IMR-90 (cell line): ENCODE measurements around the gene MRPS22. TPM values are rescaled to one million over a fixed set of nuclear protein-coding genes. Genes with fewer than 3 reads are reported as not detected.
A peak's percentile ranks its signal among the peaks of the same experiment; 100 is the strongest.

ENCODE experiments used
- ATAC-seq: fragments of 200-7000 bp; cut with Tn5 transposase; 2 replicates; pipeline ENCODE4 v1.9.1; 2020; ENCODE audit warnings: low read depth, mild to moderate bottlenecking, moderate library complexity
- BruUV-seq: library from RNA; stranded (reverse); fragments of 400-500 nt; replicated peaks from 2 replicates; lab custom pipeline; 2021; lab: Mats Ljungman, UMichigan
- CTCF ChIA-PET: fragments of 300-600 bp; formaldehyde crosslinking; extraction: SDS; loops from one replicate; lab custom pipeline; 2021; ENCODE audit warnings: antibody characterized with exemption; lab: Yijun Ruan, JAX
- POLR2A ChIA-PET: fragments of 300-600 bp; sonication (Branson Sonifier 250); formaldehyde crosslinking; loops from one replicate; lab custom pipeline; 2022; ENCODE audit warnings: antibody characterized with exemption; ENCODE audit not compliant: unreplicated experiment; lab: Charles Lee
- DNase-seq: peaks from one replicate; pipeline ENCODE4 v3.0.0; 2013
- H2AFZ ChIP-seq: replicated peaks from 2 replicates; pipeline ENCODE3; 2013; ENCODE audit warnings: low read length, mild to moderate bottlenecking; ENCODE audit not compliant: poor library complexity
- H2AK5ac ChIP-seq: 2 replicates; pipeline ENCODE4 v1.6.1; 2013; ENCODE audit warnings: low read depth, low read length, inconsistent platforms
- H2AK9ac ChIP-seq: replicated peaks from 2 replicates; pipeline ENCODE3; 2013; ENCODE audit warnings: mild to moderate bottlenecking, low read depth, low read length, moderate library complexity; ENCODE audit not compliant: poor library complexity
- H2BK120ac ChIP-seq: 2 replicates; pipeline ENCODE4 v1.6.1; 2013; ENCODE audit warnings: low read depth, low read length, inconsistent platforms
- H2BK15ac ChIP-seq: 3 replicates; pipeline ENCODE4 v1.6.1; 2013; ENCODE audit warnings: low read depth, low read length, inconsistent platforms
- H2BK20ac ChIP-seq: 2 replicates; pipeline ENCODE4 v1.6.1; 2013; ENCODE audit warnings: low read depth, mild to moderate bottlenecking, inconsistent platforms, low read length, moderate library complexity
- H2BK5ac ChIP-seq: 2 replicates; pipeline ENCODE4 v1.6.1; 2013; ENCODE audit warnings: mild to moderate bottlenecking, low read depth, low read length, inconsistent platforms; ENCODE audit not compliant: poor library complexity, severe bottlenecking
- H3K14ac ChIP-seq: replicated peaks from 2 replicates; pipeline ENCODE4 v1.6.1; 2013; ENCODE audit warnings: low read depth, low read length, inconsistent platforms
- H3K18ac ChIP-seq: 2 replicates; pipeline ENCODE4 v1.6.1; 2013; ENCODE audit warnings: low read depth, low read length, control low read depth
- H3K23ac ChIP-seq: 2 replicates; pipeline ENCODE4 v1.6.1; 2013; ENCODE audit warnings: low read depth, low read length, inconsistent platforms
- H3K27ac ChIP-seq: 2 replicates; pipeline ENCODE4 v1.5.1; 2013; ENCODE audit warnings: mild to moderate bottlenecking, control low read depth, low read length; ENCODE audit not compliant: insufficient read depth
- H3K27me3 ChIP-seq: 2 replicates; pipeline ENCODE4 v1.6.1; 2013; ENCODE audit warnings: low read length; ENCODE audit not compliant: control insufficient read depth, insufficient read depth
- H3K36me3 ChIP-seq: 2 replicates; pipeline ENCODE4 v1.6.1; 2013; ENCODE audit warnings: low read length, mixed read lengths; ENCODE audit not compliant: control insufficient read depth, insufficient read depth
- H3K4ac ChIP-seq: 2 replicates; pipeline ENCODE4 v1.6.1; 2013; ENCODE audit warnings: low read depth, low read length, inconsistent platforms
- H3K4me1 ChIP-seq: 2 replicates; pipeline ENCODE4 v1.6.1; 2013; ENCODE audit warnings: low read length, mixed read lengths; ENCODE audit not compliant: control insufficient read depth, insufficient read depth
- H3K4me2 ChIP-seq: 2 replicates; pipeline ENCODE4 v1.6.1; 2013; ENCODE audit warnings: low read depth, mild to moderate bottlenecking, control low read depth, low read length, moderate library complexity
- H3K4me3 ChIP-seq: 2 replicates; pipeline ENCODE4 v1.5.1; 2013; ENCODE audit warnings: low read depth, mild to moderate bottlenecking, control low read depth, low read length, moderate library complexity; ENCODE audit not compliant: insufficient read depth
- H3K56ac ChIP-seq: 2 replicates; pipeline ENCODE4 v1.6.1; 2013; ENCODE audit warnings: low read length, inconsistent platforms; ENCODE audit not compliant: insufficient read depth; ENCODE audit errors: extremely low read depth
- H3K79me1 ChIP-seq, 2 experiments: 2 replicates each; pipeline ENCODE4 v1.6.1; 2013; ENCODE audit warnings: low read length in 2 of 2, inconsistent platforms in 1 of 2, low read depth in 1 of 2
- H3K9ac ChIP-seq: 2 replicates; pipeline ENCODE4 v1.6.1; 2013; ENCODE audit warnings: low read depth, low read length, control low read depth
- H3K9me1 ChIP-seq: 2 replicates; pipeline ENCODE4 v1.6.1; 2013; ENCODE audit warnings: low read length, inconsistent platforms; ENCODE audit not compliant: insufficient read depth
- H3K9me3 ChIP-seq: 2 replicates; pipeline ENCODE4 v1.6.1; 2013; ENCODE audit warnings: low read length; ENCODE audit not compliant: control insufficient read depth, insufficient read depth
- H4K20me1 ChIP-seq: 2 replicates; pipeline ENCODE4 v1.6.1; 2013; ENCODE audit warnings: low read length, inconsistent platforms; ENCODE audit not compliant: insufficient read depth
- H4K5ac ChIP-seq: 2 replicates; pipeline ENCODE4 v1.6.1; 2013; ENCODE audit warnings: mild to moderate bottlenecking, low read depth, low read length, control low read depth
- H4K8ac ChIP-seq, 2 experiments: 2 replicates each; pipeline ENCODE4 v1.6.1; 2013; ENCODE audit warnings: low read depth in 2 of 2, low read length in 2 of 2, control low read depth in 1 of 2, inconsistent platforms in 1 of 2
- H4K91ac ChIP-seq: 2 replicates; pipeline ENCODE4 v1.6.1; 2013; ENCODE audit warnings: low read depth, low read length, inconsistent platforms; ENCODE audit not compliant: insufficient read depth
- BHLHE40 ChIP-seq: fragments of 150-350 bp; IDR thresholded peaks from 2 replicates; pipeline ENCODE4 v1.6.1; 2016; ENCODE audit warnings: mild to moderate bottlenecking, low read depth, low read length
- CEBPB ChIP-seq: IDR thresholded peaks from 2 replicates; pipeline ENCODE4 v1.6.1; 2012; ENCODE audit warnings: low read depth, low read length, improper control_type of control experiment
- CHD1 ChIP-seq: IDR thresholded peaks from 2 replicates; pipeline ENCODE4 v1.6.1; 2012; ENCODE audit warnings: low read depth, low read length, improper control_type of control experiment
- CTCF ChIP-seq: conservative IDR thresholded peaks from 2 replicates; pipeline ENCODE4 v1.5.1; 2012; ENCODE audit warnings: mild to moderate bottlenecking, low read depth, low read length, improper control_type of control experiment
- ELK1 ChIP-seq: fragments of 150-350 bp; IDR thresholded peaks from 2 replicates; pipeline ENCODE4 v1.6.1; 2016; ENCODE audit warnings: low read depth, mild to moderate bottlenecking, low read length, moderate library complexity, borderline replicate concordance
- FOS ChIP-seq: fragments of 150-350 bp; IDR thresholded peaks from 2 replicates; pipeline ENCODE4 v1.6.1; 2016; ENCODE audit warnings: low read depth, low read length
- MAFK ChIP-seq: IDR thresholded peaks from 2 replicates; pipeline ENCODE4 v1.6.1; 2012; ENCODE audit warnings: low read depth, low read length, improper control_type of control experiment
- MAZ ChIP-seq: IDR thresholded peaks from 2 replicates; pipeline ENCODE4 v1.6.1; 2012; ENCODE audit warnings: low read depth, mild to moderate bottlenecking, low read length, improper control_type of control experiment, moderate library complexity, borderline replicate concordance
- MXI1 ChIP-seq: IDR thresholded peaks from 2 replicates; pipeline ENCODE4 v1.6.1; 2012; ENCODE audit warnings: low read depth, mild to moderate bottlenecking, low read length, moderate library complexity, borderline replicate concordance
- POLR2A ChIP-seq: IDR thresholded peaks from 2 replicates; pipeline ENCODE4 v1.6.1; 2012; ENCODE audit warnings: mild to moderate bottlenecking, low read depth, low read length
- RAD21 ChIP-seq: IDR thresholded peaks from 2 replicates; pipeline ENCODE4 v1.6.1; 2012; ENCODE audit warnings: low read length, improper control_type of control experiment
- RCOR1 ChIP-seq: IDR thresholded peaks from 2 replicates; pipeline ENCODE4 v1.6.1; 2012; ENCODE audit warnings: mild to moderate bottlenecking, low read length, improper control_type of control experiment; ENCODE audit not compliant: insufficient replicate concordance
- RFX5 ChIP-seq: IDR thresholded peaks from 2 replicates; pipeline ENCODE4 v1.8.0; 2012; ENCODE audit warnings: low read depth, mild to moderate bottlenecking, low read length, moderate library complexity
- SMC3 ChIP-seq: fragments of 150-350 bp; IDR thresholded peaks from 2 replicates; pipeline ENCODE4 v1.6.1; 2016; ENCODE audit warnings: low read depth, mild to moderate bottlenecking, antibody characterized with exemption, low read length, moderate library complexity
- USF2 ChIP-seq: fragments of 150-350 bp; IDR thresholded peaks from 2 replicates; pipeline ENCODE4 v1.6.1; 2017; ENCODE audit warnings: mild to moderate bottlenecking, antibody characterized with exemption, low read length, low read depth
- WGBS, 2 experiments: methylation state at CpG; one replicate each; pipeline versions ENCODE4 v1.1.5 to v1.1.7; 2013; ENCODE audit warnings: missing lambda C conversion rate in 2 of 2; ENCODE audit not compliant: insufficient read length in 1 of 2; ENCODE audit errors: extremely low coverage in 2 of 2; 5-methylcytosine and 5-hydroxymethylcytosine counted together
- dilution Hi-C: fragments of 300-500 bp; cut with HindIII; formaldehyde crosslinking; loops from one replicate; pipeline ENCODE4 v1.14.3; 2018; ENCODE audit warnings: low sequenced_read_pairs; ENCODE audit not compliant: unreplicated experiment
- in situ Hi-C: fragments of 300-500 bp; cut with MboI; formaldehyde crosslinking; loops from 3 replicates; pipeline ENCODE4 v1.14.3; 2019; ENCODE audit warnings: low sequenced_read_pairs, inconsistent platforms, mixed read lengths
- intact Hi-C: fragments of 100-400 bp; cut with micrococcal nuclease; formaldehyde crosslinking; loops from 2 replicates; pipeline ENCODE4 v1.10.0; 2022
- polyA plus RNA-seq, 3 experiments: library from polyadenylated mRNA; depleted of rRNA; stranded (reverse); fragments of >200 nt; gene quantifications; 2 replicates each; pipeline ENCODE4 v1.2.3, GENCODE V29; 2012; ENCODE audit warnings: low replicate concordance in 1 of 3
- total RNA-seq: library from RNA; depleted of rRNA; stranded (reverse); fragments of >200 nt; gene quantifications from 2 replicates; pipeline ENCODE4 v1.2.3, GENCODE V29; 2012

The MRPS22 gene
- total and polyA plus RNA-seq, 2 of the 4 experiments (the other 2 are of a cell fraction) = 54.5 to 72.4 TPM

- H3K79me1 ChIP-seq = no peaks in the 10 kb centered on the region
- peaks cover 33% of the 10 kb centered on the region for H3K9me1 ChIP-seq
- H3K27ac ChIP-seq = peak overlapping the region; percentile 85
- H2AK9ac ChIP-seq = peak overlapping the region; percentile 80
- no peaks in the 10 kb centered on the region for H3K27me3 ChIP-seq
- ChIA-PET CTCF (interaction anchor here (0.8 to 1.6 kb wide), 2 partner anchors 174 to 189 kb away, joined by 3 to 4 read pairs; no protein-coding TSS in a partner anchor), POLR2A (interaction anchor here (1.0 to 1.3 kb wide), 3 partner anchors 9 to 17 kb away, joined by 3 to 6 read pairs (median 4); no protein-coding TSS in a partner anchor)
- peak overlapping the region; percentile 98 for H2BK120ac ChIP-seq
- peak overlapping the region; percentile 55 for H2BK15ac ChIP-seq
- 100% methylated on average over 2 of the region's 6 CpGs; no CpG with 5 or more reads in 1 of the 2 experiments for WGBS, 2 experiments
- dilution Hi-C loops (no loop called here), intact Hi-C loops (no loop called here), in situ Hi-C loops (no loop called here)
- peak overlapping the region; percentile 46 for H3K14ac ChIP-seq
- H2AK5ac ChIP-seq = peak overlapping the region; percentile 94
- H3K9ac ChIP-seq = peak overlapping the region; percentile 13; the same call in 1 of the 2 replicates
- peaks cover 2% of the 10 kb centered on the region; the same call in 1 of the 2 replicates for H3K9me3 ChIP-seq
- H3K4ac ChIP-seq = peak overlapping the region; percentile 98
- peak overlapping the region; percentile 76 to 81; a peak in 3 of 4 replicates for H4K8ac ChIP-seq
- ATAC-seq (peak; percentile 2; the same call in 1 of the 2 replicates), DNase-seq (peak; percentile 46)
- peak overlapping the region; percentile 97 for H2BK20ac ChIP-seq
- no peak overlapping the region for H3K4me2 ChIP-seq
- H3K23ac ChIP-seq = peak overlapping the region; percentile 88
- BruUV-seq = no TSS peak
- peak overlapping the region; percentile 95 for H2BK5ac ChIP-seq
- H4K5ac ChIP-seq = peak overlapping the region; percentile 71
- H4K20me1 ChIP-seq = no peaks in the 10 kb centered on the region
- TF ChIP-seq MAZ = no peak
- no peak for TF ChIP-seq BHLHE40
- no peak for TF ChIP-seq FOS
- TF ChIP-seq ELK1 = no peak
- TF ChIP-seq RCOR1 = no peak
- no peak for TF ChIP-seq SMC3
- no peak for TF ChIP-seq MAFK
- no peak for TF ChIP-seq CTCF
- TF ChIP-seq CHD1 = no peak
- no peak for TF ChIP-seq USF2
- TF ChIP-seq POLR2A = no peak
- no peak for TF ChIP-seq RFX5
- TF ChIP-seq CEBPB = no peak
- no peak for TF ChIP-seq RAD21
- no peak for TF ChIP-seq MXI1
- H4K91ac ChIP-seq = peak overlapping the region; percentile 97
- no peaks in the 10 kb centered on the region for H3K36me3 ChIP-seq
- peak overlapping the region; percentile 79; the same call in 1 of the 2 replicates for H3K56ac ChIP-seq
- H3K4me1 ChIP-seq = peaks cover 32% of the 10 kb centered on the region
- peak overlapping the region; percentile 78 for H2AFZ ChIP-seq
- H3K18ac ChIP-seq = peak overlapping the region; percentile 91
- no peak overlapping the region for H3K4me3 ChIP-seq
These were observed 42.6 kb upstream of the MRPS22 start for GRCh38 chr3:139301183-139301582.
